ENCODE measurements around the gene CDC7. TPM values are rescaled to one million over a fixed set of nuclear protein-coding genes. Genes with fewer than 3 reads are reported as not detected.

Gene CDC7
- polyA plus RNA-seq, 1 of the 3 experiments (the other 2 are of a cell fraction), result 2.6 TPM

DNA sequence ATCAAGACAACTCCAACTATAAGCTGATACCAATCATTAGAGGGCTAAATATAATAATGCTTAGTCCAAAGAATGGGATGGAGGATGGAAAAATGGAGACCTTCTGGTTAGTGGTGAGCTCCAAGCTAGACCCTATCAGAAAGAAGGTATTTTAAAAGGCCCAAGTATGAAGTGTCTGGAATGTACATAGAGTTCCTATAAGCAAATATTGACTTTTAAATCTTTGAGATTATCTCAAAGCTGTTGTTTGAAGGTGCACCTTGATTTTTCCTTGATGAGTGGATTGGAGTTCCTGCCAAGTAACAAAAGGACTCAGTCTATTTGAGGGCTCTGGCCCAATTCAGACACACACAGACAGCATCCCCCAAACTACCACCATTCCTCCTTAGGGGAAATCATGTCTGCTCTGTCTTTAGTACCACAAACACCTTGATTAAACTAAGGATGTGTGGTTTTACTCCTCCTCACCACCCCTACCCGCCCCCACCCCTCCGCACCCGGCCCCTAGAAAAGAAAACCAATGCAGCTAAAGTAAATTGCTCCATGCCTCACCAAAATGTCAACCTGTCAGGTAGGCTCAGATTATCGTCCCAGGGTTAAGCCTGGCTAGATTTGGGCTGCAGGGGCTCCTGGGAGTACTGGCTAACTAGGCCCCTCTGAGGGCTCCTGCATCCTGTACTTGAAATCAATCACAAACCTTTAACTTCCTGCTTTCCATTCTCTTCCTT lies 59.4 kb downstream of the CDC7 start:
- Histone ChIP-seq H3K9me2 (no peaks in the 10 kb centered on the region), H3K36me3 (replicated peaks in 1 of 2; ENCODE audit: control insufficient read depth in 1 of 2, insufficient read depth in 2 of 2, low read length in 1 of 2) (no peaks in the 10 kb centered on the region), H3K9me3 (no peaks in the 10 kb centered on the region), H3F3A (replicated peaks; ENCODE audit: insufficient read depth) (no peaks in the 10 kb centered on the region), H3K4me2 (no peak overlapping the region), H3K4me3 (ENCODE audit: low read depth in 2 of 2, low read length in 1 of 2) (no peak overlapping the region), H4K20me1 (ENCODE audit: insufficient read depth) (no peaks in the 10 kb centered on the region), H3K4me1 (ENCODE audit: control insufficient read depth in 1 of 2, insufficient read depth in 2 of 2, low read depth in 1 of 2, low read length in 1 of 2) (peaks cover 0 to 10% of the 10 kb centered on the region in 2 experiments; a peak in 1 of 4 replicates), H3K9ac (no peak overlapping the region), H3K27me3 (ENCODE audit: insufficient read depth) (no peaks in the 10 kb centered on the region), H3K79me2 (ENCODE audit: insufficient read depth) (no peaks in the 10 kb centered on the region), H2AFZ (ENCODE audit: low read depth) (no peak overlapping the region), H3K27ac (ENCODE audit: low read depth in 2 of 2, low read length in 1 of 2) (no peak overlapping the region)
- TF ChIP-seq SIN3A (IDR thresholded peaks at IDR 0.05; ENCODE audit: borderline replicate concordance, low read depth, low read length) (no peak), TAF1 (IDR thresholded peaks at IDR 0.05; ENCODE audit: borderline replicate concordance, low read depth, low read length) (no peak), ELF1 (IDR thresholded peaks at IDR 0.05) (no peak), MEF2A (IDR thresholded peaks at IDR 0.05; ENCODE audit: borderline replicate concordance, low read depth) (no peak), JUND (IDR thresholded peaks at IDR 0.05) (no peak), TEAD4 (IDR thresholded peaks at IDR 0.05; ENCODE audit: borderline replicate concordance, insufficient read depth) (no peak)
- TF ChIP-seq, protein P1, sequence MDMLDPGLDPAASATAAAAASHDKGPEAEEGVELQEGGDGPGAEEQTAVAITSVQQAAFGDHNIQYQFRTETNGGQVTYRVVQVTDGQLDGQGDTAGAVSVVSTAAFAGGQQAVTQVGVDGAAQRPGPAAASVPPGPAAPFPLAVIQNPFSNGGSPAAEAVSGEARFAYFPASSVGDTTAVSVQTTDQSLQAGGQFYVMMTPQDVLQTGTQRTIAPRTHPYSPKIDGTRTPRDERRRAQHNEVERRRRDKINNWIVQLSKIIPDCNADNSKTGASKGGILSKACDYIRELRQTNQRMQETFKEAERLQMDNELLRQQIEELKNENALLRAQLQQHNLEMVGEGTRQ (IDR thresholded peaks at IDR 0.05; ENCODE audit: borderline replicate concordance, low read depth, low read length), result no peak
- ChIA-PET POLR2A (no interaction called here), CTCF (no interaction called here)
- WGBS (ENCODE audit: low lambda C conversion rate), result 48% methylated on average over 4 of the region's 4 CpGs
- no peak for DNase-seq

DNA sequence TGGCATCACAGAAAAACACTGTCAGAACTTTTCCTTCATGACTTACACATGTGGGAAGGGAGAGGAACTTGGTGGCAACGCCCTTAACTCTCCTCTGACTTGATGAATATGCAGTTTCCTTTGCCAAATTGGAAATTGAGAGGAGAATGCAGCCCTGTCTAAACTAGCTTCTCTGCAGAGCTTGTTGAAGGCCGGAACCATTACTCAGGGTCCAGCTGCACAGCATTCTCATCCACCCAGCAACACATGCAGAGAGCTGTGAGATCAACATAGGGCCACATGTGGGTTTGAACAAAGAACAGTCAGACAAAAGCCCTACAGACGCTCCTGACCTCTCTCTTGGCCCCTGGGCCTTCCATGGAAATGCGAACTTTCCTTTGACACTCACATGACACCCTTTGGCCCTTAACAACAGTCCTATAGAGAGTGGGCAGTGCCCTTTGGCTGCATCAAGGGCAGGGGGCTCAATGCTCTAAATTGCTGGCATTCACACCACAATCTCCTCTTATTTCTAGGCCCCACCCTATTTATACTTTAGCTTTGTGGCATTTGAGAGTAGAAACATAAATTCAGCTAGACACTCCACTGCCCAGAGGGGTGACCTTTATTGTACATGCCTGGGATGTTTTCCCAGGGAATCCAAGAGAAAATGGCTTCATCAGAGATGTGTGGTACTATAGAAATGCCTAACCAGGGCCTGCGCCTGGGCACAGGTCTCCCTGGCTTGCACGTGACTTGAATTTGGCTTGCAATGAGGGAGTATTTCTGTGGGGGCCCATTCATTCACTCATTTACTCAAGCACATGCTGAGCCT lies 64.4 kb downstream of the CDC7 start:
- Histone ChIP-seq H3K9me3 (no peaks in the 10 kb centered on the region), H4K20me1 (ENCODE audit: insufficient read depth) (no peaks in the 10 kb centered on the region), H3K79me2 (ENCODE audit: insufficient read depth) (no peaks in the 10 kb centered on the region), H3K9me2 (no peaks in the 10 kb centered on the region), H3K4me2 (no peak overlapping the region), H2AFZ (ENCODE audit: low read depth) (no peak overlapping the region), H3K4me1 (ENCODE audit: control insufficient read depth in 1 of 2, insufficient read depth in 2 of 2, low read depth in 1 of 2, low read length in 1 of 2) (no peaks in the 10 kb centered on the region), H3K4me3 (ENCODE audit: low read depth in 2 of 2, low read length in 1 of 2) (no peak overlapping the region), H3K36me3 (replicated peaks in 1 of 2; ENCODE audit: control insufficient read depth in 1 of 2, insufficient read depth in 2 of 2, low read length in 1 of 2) (no peaks in the 10 kb centered on the region), H3K27me3 (ENCODE audit: insufficient read depth) (no peaks in the 10 kb centered on the region), H3K9ac (no peak overlapping the region), H3K27ac (ENCODE audit: low read depth in 2 of 2, low read length in 1 of 2) (no peak overlapping the region), H3F3A (replicated peaks; ENCODE audit: insufficient read depth) (no peaks in the 10 kb centered on the region)
- DNase-seq, result no peak
- WGBS (ENCODE audit: low lambda C conversion rate), result 33% methylated on average over 5 of the region's 6 CpGs
- ChIA-PET POLR2A (interaction anchor here (0.5 kb wide), 1 partner anchor 568 kb away, joined by 7 read pairs; no protein-coding TSS in a partner anchor), CTCF (no interaction called here)
- TF ChIP-seq GATA2 (CRISPR knock-in tag; IDR thresholded peaks at IDR 0.05), result no peak
- TF ChIP-seq CHD2 (IDR thresholded peaks at IDR 0.05; ENCODE audit: low read length, partially characterized antibody), result no peak
- TF ChIP-seq RAD21 (IDR thresholded peaks at IDR 0.05; ENCODE audit: low read length), result no peak
- no peak for TF ChIP-seq YY1 (IDR thresholded peaks at IDR 0.05; ENCODE audit: low read depth)
- no peak for TF ChIP-seq SMC3 (IDR thresholded peaks at IDR 0.05; ENCODE audit: low read depth, low read length)
- no peak for TF ChIP-seq EP300 (IDR thresholded peaks at IDR 0.05; ENCODE audit: borderline replicate concordance in 1 of 2, low read depth in 1 of 2, low read length in 1 of 2)
- TF ChIP-seq, protein P2, sequence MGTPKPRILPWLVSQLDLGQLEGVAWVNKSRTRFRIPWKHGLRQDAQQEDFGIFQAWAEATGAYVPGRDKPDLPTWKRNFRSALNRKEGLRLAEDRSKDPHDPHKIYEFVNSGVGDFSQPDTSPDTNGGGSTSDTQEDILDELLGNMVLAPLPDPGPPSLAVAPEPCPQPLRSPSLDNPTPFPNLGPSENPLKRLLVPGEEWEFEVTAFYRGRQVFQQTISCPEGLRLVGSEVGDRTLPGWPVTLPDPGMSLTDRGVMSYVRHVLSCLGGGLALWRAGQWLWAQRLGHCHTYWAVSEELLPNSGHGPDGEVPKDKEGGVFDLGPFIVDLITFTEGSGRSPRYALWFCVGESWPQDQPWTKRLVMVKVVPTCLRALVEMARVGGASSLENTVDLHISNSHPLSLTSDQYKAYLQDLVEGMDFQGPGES (IDR thresholded peaks at IDR 0.05; ENCODE audit: low read depth, low read length), result no peak
- no peak for TF ChIP-seq TAF1 (IDR thresholded peaks at IDR 0.05; ENCODE audit: borderline replicate concordance, low read depth, low read length)
- no peak for TF ChIP-seq NFIC (IDR thresholded peaks at IDR 0.05; ENCODE audit: borderline replicate concordance)
- TF ChIP-seq, protein P3, sequence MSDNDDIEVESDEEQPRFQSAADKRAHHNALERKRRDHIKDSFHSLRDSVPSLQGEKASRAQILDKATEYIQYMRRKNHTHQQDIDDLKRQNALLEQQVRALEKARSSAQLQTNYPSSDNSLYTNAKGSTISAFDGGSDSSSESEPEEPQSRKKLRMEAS (IDR thresholded peaks at IDR 0.05; ENCODE audit: low read depth), result no peak
- TF ChIP-seq, protein P4, sequence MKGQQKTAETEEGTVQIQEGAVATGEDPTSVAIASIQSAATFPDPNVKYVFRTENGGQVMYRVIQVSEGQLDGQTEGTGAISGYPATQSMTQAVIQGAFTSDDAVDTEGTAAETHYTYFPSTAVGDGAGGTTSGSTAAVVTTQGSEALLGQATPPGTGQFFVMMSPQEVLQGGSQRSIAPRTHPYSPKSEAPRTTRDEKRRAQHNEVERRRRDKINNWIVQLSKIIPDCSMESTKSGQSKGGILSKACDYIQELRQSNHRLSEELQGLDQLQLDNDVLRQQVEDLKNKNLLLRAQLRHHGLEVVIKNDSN (IDR thresholded peaks at IDR 0.05; ENCODE audit: borderline replicate concordance, low read depth), result no peak
- TF ChIP-seq SIN3A (IDR thresholded peaks at IDR 0.05; ENCODE audit: borderline replicate concordance, low read depth, low read length), result no peak
- no peak for TF ChIP-seq FOXM1 (IDR thresholded peaks at IDR 0.05; ENCODE audit: low read depth)
- TF ChIP-seq, protein P5, sequence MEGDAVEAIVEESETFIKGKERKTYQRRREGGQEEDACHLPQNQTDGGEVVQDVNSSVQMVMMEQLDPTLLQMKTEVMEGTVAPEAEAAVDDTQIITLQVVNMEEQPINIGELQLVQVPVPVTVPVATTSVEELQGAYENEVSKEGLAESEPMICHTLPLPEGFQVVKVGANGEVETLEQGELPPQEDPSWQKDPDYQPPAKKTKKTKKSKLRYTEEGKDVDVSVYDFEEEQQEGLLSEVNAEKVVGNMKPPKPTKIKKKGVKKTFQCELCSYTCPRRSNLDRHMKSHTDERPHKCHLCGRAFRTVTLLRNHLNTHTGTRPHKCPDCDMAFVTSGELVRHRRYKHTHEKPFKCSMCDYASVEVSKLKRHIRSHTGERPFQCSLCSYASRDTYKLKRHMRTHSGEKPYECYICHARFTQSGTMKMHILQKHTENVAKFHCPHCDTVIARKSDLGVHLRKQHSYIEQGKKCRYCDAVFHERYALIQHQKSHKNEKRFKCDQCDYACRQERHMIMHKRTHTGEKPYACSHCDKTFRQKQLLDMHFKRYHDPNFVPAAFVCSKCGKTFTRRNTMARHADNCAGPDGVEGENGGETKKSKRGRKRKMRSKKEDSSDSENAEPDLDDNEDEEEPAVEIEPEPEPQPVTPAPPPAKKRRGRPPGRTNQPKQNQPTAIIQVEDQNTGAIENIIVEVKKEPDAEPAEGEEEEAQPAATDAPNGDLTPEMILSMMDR (IDR thresholded peaks at IDR 0.05), result no peak
- TF ChIP-seq POLR2AphosphoS5 (IDR thresholded peaks at IDR 0.05; ENCODE audit: low read depth, low read length), result no peak

All from SK-N-SH (cell line).